Measurements from ENCODE around the gene PPP6R3.

DNA sequence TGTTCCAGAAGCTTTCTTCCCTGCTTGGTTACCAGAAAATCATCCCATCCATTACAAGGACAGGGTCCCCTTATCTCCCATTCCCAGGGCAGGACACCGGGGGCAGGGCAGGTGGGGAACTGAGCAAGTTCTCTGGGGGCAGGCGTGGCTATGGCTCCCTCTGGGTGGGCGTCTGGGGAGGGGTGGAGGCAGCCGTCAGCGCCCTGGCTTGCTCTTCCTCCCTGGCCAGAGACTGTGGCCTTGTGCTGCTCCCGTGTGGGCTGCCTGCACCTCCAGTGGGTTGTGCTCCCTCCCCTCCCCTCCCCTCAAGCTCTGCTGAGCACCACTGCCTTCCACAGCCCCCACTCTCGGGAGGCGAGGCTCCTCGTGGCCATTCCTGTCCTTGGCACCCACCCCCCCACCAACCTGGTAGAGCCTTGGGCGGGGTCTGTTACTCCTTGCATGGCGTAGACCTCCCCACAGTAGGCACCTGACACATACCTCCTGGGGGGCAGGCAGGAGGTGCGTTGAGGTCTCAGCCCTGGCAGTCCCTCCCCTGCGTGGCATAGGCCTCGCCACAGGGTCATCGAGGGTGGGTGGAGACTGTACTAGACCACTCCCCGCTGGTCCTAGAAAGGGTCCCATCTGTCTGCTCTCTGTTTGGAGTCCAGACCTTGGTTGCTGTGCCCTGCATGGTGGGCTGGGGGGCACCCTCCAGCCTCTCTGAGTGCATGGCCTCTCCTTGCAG, 24.2 kb upstream of the PPP6R3 start:
- TF ChIP-seq, protein P1, sequence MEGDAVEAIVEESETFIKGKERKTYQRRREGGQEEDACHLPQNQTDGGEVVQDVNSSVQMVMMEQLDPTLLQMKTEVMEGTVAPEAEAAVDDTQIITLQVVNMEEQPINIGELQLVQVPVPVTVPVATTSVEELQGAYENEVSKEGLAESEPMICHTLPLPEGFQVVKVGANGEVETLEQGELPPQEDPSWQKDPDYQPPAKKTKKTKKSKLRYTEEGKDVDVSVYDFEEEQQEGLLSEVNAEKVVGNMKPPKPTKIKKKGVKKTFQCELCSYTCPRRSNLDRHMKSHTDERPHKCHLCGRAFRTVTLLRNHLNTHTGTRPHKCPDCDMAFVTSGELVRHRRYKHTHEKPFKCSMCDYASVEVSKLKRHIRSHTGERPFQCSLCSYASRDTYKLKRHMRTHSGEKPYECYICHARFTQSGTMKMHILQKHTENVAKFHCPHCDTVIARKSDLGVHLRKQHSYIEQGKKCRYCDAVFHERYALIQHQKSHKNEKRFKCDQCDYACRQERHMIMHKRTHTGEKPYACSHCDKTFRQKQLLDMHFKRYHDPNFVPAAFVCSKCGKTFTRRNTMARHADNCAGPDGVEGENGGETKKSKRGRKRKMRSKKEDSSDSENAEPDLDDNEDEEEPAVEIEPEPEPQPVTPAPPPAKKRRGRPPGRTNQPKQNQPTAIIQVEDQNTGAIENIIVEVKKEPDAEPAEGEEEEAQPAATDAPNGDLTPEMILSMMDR (conservative IDR thresholded peaks at IDR 0.05; ENCODE audit: low read depth, low read length) = no peak
- no peak for TF ChIP-seq EZH2 (IDR thresholded peaks at IDR 0.05; ENCODE audit: borderline replicate concordance, low read depth, low read length, poor library complexity, severe bottlenecking)
